ENCODE results near the gene SRMS.

GRCh38 chr20:63502671-63503172 is 44.8 kb downstream of the SRMS start:
- TF ChIP-seq CTCF (conservative IDR thresholded peaks at IDR 0.05; ENCODE audit: low read depth, low read length) (no peak), EZH2 (IDR thresholded peaks at IDR 0.05; ENCODE audit: low read length, unreplicated experiment) (no peak)

All from PC-3 (cell line).